Measurements from ENCODE around the gene NTRK3. TPM values are rescaled to one million over a fixed set of nuclear protein-coding genes. Genes with fewer than 3 reads are reported as not detected.

NTRK3 gene
- total and polyA plus RNA-seq, 2 donors (not counting 3 experiments of a cell fraction or from before 2014, with no cell fraction given) = not detected

GRCh38 chr15:88021601-88022000 is 234.9 kb downstream of the NTRK3 start:
- FAIRE-seq (no peak), DNase-seq (ENCODE audit: low read depth, low spot score) (no peak)
- H3K27me3 ChIP-seq (ENCODE audit: control insufficient read depth in 2 of 2, insufficient read depth in 2 of 2, low read length in 2 of 2) = no peaks in the 10 kb centered on the region
- POLR2A ChIA-PET = no interaction called here
- BruUV-seq (replicated peaks) = no TSS peak
- H3K9ac ChIP-seq (replicated peaks; ENCODE audit: extremely low read depth, insufficient read depth, low read length) = no peak overlapping the region
- H3K9me1 ChIP-seq (replicated peaks; ENCODE audit: control insufficient read depth, extremely low read depth, insufficient read depth, low read length) = no peaks in the 10 kb centered on the region
- no peaks in the 10 kb centered on the region for H3K4me1 ChIP-seq (ENCODE audit: control insufficient read depth, extremely low read depth, insufficient read depth, low read length)
- no peak overlapping the region for H3K27ac ChIP-seq (ENCODE audit: insufficient read depth, low read depth, low read length)
- H2AFZ ChIP-seq (ENCODE audit: low read depth, low read length) = no peak overlapping the region
- no peak for TF ChIP-seq JUN (IDR thresholded peaks at IDR 0.05; ENCODE audit: borderline replicate concordance, insufficient read depth, insufficient read length, low read depth)
- TF ChIP-seq CTCF (IDR thresholded peaks at IDR 0.05; ENCODE audit: extremely low read depth in 1 of 2, insufficient read depth in 1 of 2, low read depth in 1 of 2, low read length in 2 of 2) = no peak
- TF ChIP-seq POLR2AphosphoS5 (IDR thresholded peaks at IDR 0.05; ENCODE audit: insufficient read depth, low read depth, low read length) = no peak
- no peak for TF ChIP-seq FOS (IDR thresholded peaks at IDR 0.05; ENCODE audit: borderline replicate concordance, insufficient read depth, low read length)
- TF ChIP-seq EZH2 (IDR thresholded peaks at IDR 0.05; ENCODE audit: borderline replicate concordance, low read depth, low read length, severe bottlenecking) = no peak
- TF ChIP-seq MYC (IDR thresholded peaks at IDR 0.05; ENCODE audit: low read depth, low read length) = no peak
- H3K9me3 ChIP-seq (replicated peaks; ENCODE audit: control insufficient read depth, insufficient read depth, low read length) = peaks cover 10% of the 10 kb centered on the region
- H3K4me2 ChIP-seq (ENCODE audit: insufficient read depth, low read length) = no peak overlapping the region
- H3K36me3 ChIP-seq (ENCODE audit: control insufficient read depth in 2 of 2, extremely low read depth in 1 of 2, insufficient read depth in 2 of 2, low read length in 2 of 2) = no peaks in the 10 kb centered on the region
- dilution Hi-C loops (cut with MboI; ENCODE audit: extremely low pct_ligation_motif_present, low sequenced_read_pairs) (no loop called here), intact Hi-C loops (cut with micrococcal nuclease) (no loop called here)
- no peaks in the 10 kb centered on the region for H3K79me2 ChIP-seq (ENCODE audit: control insufficient read depth, insufficient read depth, low read length)
- H3K4me3 ChIP-seq (replicated peaks in 1 of 3; ENCODE audit: insufficient read depth in 1 of 3, low read depth in 1 of 3, low read length in 3 of 3) = no peak overlapping the region
- H4K20me1 ChIP-seq (replicated peaks; ENCODE audit: control insufficient read depth, extremely low read depth, insufficient read depth, low read length) = no peaks in the 10 kb centered on the region
- CTCF ChIA-PET = no interaction called here

- H3K79me2 ChIP-seq (ENCODE audit: control insufficient read depth, insufficient read depth, low read length) = no peaks in the 10 kb centered on the region
- CTCF ChIA-PET = no interaction called here
- no peaks in the 10 kb centered on the region for H3K9me1 ChIP-seq (replicated peaks; ENCODE audit: control insufficient read depth, extremely low read depth, insufficient read depth, low read length)
- H3K36me3 ChIP-seq (ENCODE audit: control insufficient read depth in 2 of 2, extremely low read depth in 1 of 2, insufficient read depth in 2 of 2, low read length in 2 of 2) = no peaks in the 10 kb centered on the region
- H4K20me1 ChIP-seq (replicated peaks; ENCODE audit: control insufficient read depth, extremely low read depth, insufficient read depth, low read length) = no peaks in the 10 kb centered on the region
- H3K4me3 ChIP-seq (replicated peaks in 1 of 3; ENCODE audit: insufficient read depth in 1 of 3, low read depth in 1 of 3, low read length in 3 of 3) = no peak overlapping the region
- no peaks in the 10 kb centered on the region for H3K27me3 ChIP-seq (ENCODE audit: control insufficient read depth in 2 of 2, insufficient read depth in 2 of 2, low read length in 2 of 2)
- no TSS peak for BruUV-seq (replicated peaks)
- no peak overlapping the region for H3K27ac ChIP-seq (ENCODE audit: insufficient read depth, low read depth, low read length)
- intact Hi-C loops (cut with micrococcal nuclease) = no loop called here
- peaks cover 10% of the 10 kb centered on the region for H3K9me3 ChIP-seq (replicated peaks; ENCODE audit: control insufficient read depth, insufficient read depth, low read length)
- POLR2A ChIA-PET = no interaction called here
- dilution Hi-C loops (cut with MboI; ENCODE audit: extremely low pct_ligation_motif_present, low sequenced_read_pairs) = no loop called here
- H3K4me1 ChIP-seq (ENCODE audit: control insufficient read depth, extremely low read depth, insufficient read depth, low read length) = no peaks in the 10 kb centered on the region
- DNase-seq (ENCODE audit: low read depth, low spot score) (no peak), FAIRE-seq (no peak)
- no peak overlapping the region for H3K9ac ChIP-seq (replicated peaks; ENCODE audit: extremely low read depth, insufficient read depth, low read length)
- no peak overlapping the region for H3K4me2 ChIP-seq (ENCODE audit: insufficient read depth, low read length)
- TF ChIP-seq POLR2A (IDR thresholded peaks at IDR 0.05; ENCODE audit: low read depth, low read length) (no peak), GATA2 (IDR thresholded peaks at IDR 0.05; ENCODE audit: insufficient read depth, insufficient read length, low read depth, low read length) (no peak), JUN (IDR thresholded peaks at IDR 0.05; ENCODE audit: borderline replicate concordance, insufficient read depth, insufficient read length, low read depth) (no peak), EZH2 (IDR thresholded peaks at IDR 0.05; ENCODE audit: borderline replicate concordance, low read depth, low read length, severe bottlenecking) (no peak), FOS (IDR thresholded peaks at IDR 0.05; ENCODE audit: borderline replicate concordance, insufficient read depth, low read length) (no peak), MYC (IDR thresholded peaks at IDR 0.05; ENCODE audit: low read depth, low read length) (no peak), POLR2AphosphoS5 (IDR thresholded peaks at IDR 0.05; ENCODE audit: insufficient read depth, low read depth, low read length) (no peak), MAX (IDR thresholded peaks at IDR 0.05; ENCODE audit: insufficient read depth, insufficient read length) (no peak), CTCF (IDR thresholded peaks at IDR 0.05; ENCODE audit: extremely low read depth in 1 of 2, insufficient read depth in 1 of 2, low read depth in 1 of 2, low read length in 2 of 2) (no peak)
- H2AFZ ChIP-seq (ENCODE audit: low read depth, low read length) = no peak overlapping the region
These were observed 235.7 kb downstream of the NTRK3 start for GRCh38 chr15:88020806-88021205.

Measured in endothelial cell of umbilical vein (primary cell).